ENCODE measurements around the gene GJA4. TPM values are rescaled to one million over a fixed set of nuclear protein-coding genes. Genes with fewer than 3 reads are reported as not detected.
"Not testable (repeated sequence)": the region's sequence is repeated elsewhere in the genome, so short reads cannot be mapped to it uniquely, and the experiment has no call there.

The GJA4 gene
- total RNA-seq, 1 experiment from 2014 or later, result not detected

- H3K4me2 ChIP-seq (ENCODE audit: low read depth, low read length, poor library complexity, severe bottlenecking), result no peak overlapping the region
- no peak for DNase-seq
Observed at GRCh38 chr1:34761776-34762307, 31.0 kb upstream of the GJA4 start.

GRCh38 chr1:34762474-34763141 lies 30.2 kb upstream of the GJA4 start:
- Histone ChIP-seq H3K9me3 (ENCODE audit: low read length) (no peaks in the 10 kb centered on the region), H3K27ac (ENCODE audit: low read length) (no peak overlapping the region), H3K4me2 (ENCODE audit: low read depth, low read length, poor library complexity, severe bottlenecking) (no peak overlapping the region), H2AFZ (ENCODE audit: low read length) (no peak overlapping the region), H3K4me3 (ENCODE audit: low read length) (no peak overlapping the region), H3K27me3 (ENCODE audit: low read length) (no peaks in the 10 kb centered on the region), H4K20me1 (ENCODE audit: insufficient read depth, low read depth, low read length) (no peaks in the 10 kb centered on the region), H3K36me3 (ENCODE audit: insufficient read depth, low read length) (no peaks in the 10 kb centered on the region), H3K4me1 (ENCODE audit: low read length) (no peaks in the 10 kb centered on the region), H3K9me2 (replicated peaks; ENCODE audit: insufficient read depth, low read length) (no peaks in the 10 kb centered on the region), H3K79me2 (ENCODE audit: low read length) (no peaks in the 10 kb centered on the region), H3K9ac (ENCODE audit: low read length) (no peak overlapping the region)
- no peak for DNase-seq

More at GRCh38 chr1:34761776-34762307, 31.0 kb upstream of the GJA4 start:
- no peaks in the 10 kb centered on the region for H3K27me3 ChIP-seq (ENCODE audit: low read length)
- no peaks in the 10 kb centered on the region for H3K9me3 ChIP-seq (ENCODE audit: low read length)
- H3K27ac ChIP-seq (ENCODE audit: low read length), result no peak overlapping the region
- no peaks in the 10 kb centered on the region for H4K20me1 ChIP-seq (ENCODE audit: insufficient read depth, low read depth, low read length)
- no peaks in the 10 kb centered on the region for H3K4me1 ChIP-seq (ENCODE audit: low read length)
- H3K9me2 ChIP-seq (replicated peaks; ENCODE audit: insufficient read depth, low read length), result no peaks in the 10 kb centered on the region
- no peak overlapping the region for H3K9ac ChIP-seq (ENCODE audit: low read length)
- no peaks in the 10 kb centered on the region for H3K36me3 ChIP-seq (ENCODE audit: insufficient read depth, low read length)
- no peaks in the 10 kb centered on the region for H3K79me2 ChIP-seq (ENCODE audit: low read length)
- H3K4me3 ChIP-seq (ENCODE audit: low read length), result no peak overlapping the region
- H2AFZ ChIP-seq (ENCODE audit: low read length), result no peak overlapping the region

- H3K4me1 ChIP-seq (ENCODE audit: low read length), result no peaks in the 10 kb centered on the region
- DNase-seq, result no peak
- no peaks in the 10 kb centered on the region for H3K79me2 ChIP-seq (ENCODE audit: low read length)
- H3K27me3 ChIP-seq (ENCODE audit: low read length), result no peaks in the 10 kb centered on the region
- H3K4me3 ChIP-seq (ENCODE audit: low read length), result no peak overlapping the region
- no peaks in the 10 kb centered on the region for H4K20me1 ChIP-seq (ENCODE audit: insufficient read depth, low read depth, low read length)
- no peak overlapping the region for H3K27ac ChIP-seq (ENCODE audit: low read length)
- H3K36me3 ChIP-seq (ENCODE audit: insufficient read depth, low read length), result no peaks in the 10 kb centered on the region
- H3K9me3 ChIP-seq (ENCODE audit: low read length), result no peaks in the 10 kb centered on the region
- no peak overlapping the region for H3K9ac ChIP-seq (ENCODE audit: low read length)
- no peak overlapping the region for H3K4me2 ChIP-seq (ENCODE audit: low read depth, low read length, poor library complexity, severe bottlenecking)
- H2AFZ ChIP-seq (ENCODE audit: low read length), result no peak overlapping the region
- H3K9me2 ChIP-seq (replicated peaks; ENCODE audit: insufficient read depth, low read length), result no peaks in the 10 kb centered on the region
Observed at GRCh38 chr1:34763142-34763781, 29.5 kb upstream of the GJA4 start.

- Histone ChIP-seq H3K9ac (ENCODE audit: low read length) (no peak overlapping the region), H3K79me2 (ENCODE audit: low read length) (no peaks in the 10 kb centered on the region), H3K9me3 (ENCODE audit: low read length) (no peaks in the 10 kb centered on the region), H3K9me2 (replicated peaks; ENCODE audit: insufficient read depth, low read length) (no peaks in the 10 kb centered on the region), H3K4me1 (ENCODE audit: low read length) (no peaks in the 10 kb centered on the region), H3K27me3 (ENCODE audit: low read length) (no peaks in the 10 kb centered on the region), H4K20me1 (ENCODE audit: insufficient read depth, low read depth, low read length) (no peaks in the 10 kb centered on the region), H3K27ac (ENCODE audit: low read length) (no peak overlapping the region), H3K4me3 (ENCODE audit: low read length) (no peak overlapping the region), H3K4me2 (ENCODE audit: low read depth, low read length, poor library complexity, severe bottlenecking) (no peak overlapping the region), H3K36me3 (ENCODE audit: insufficient read depth, low read length) (no peaks in the 10 kb centered on the region), H2AFZ (ENCODE audit: low read length) (no peak overlapping the region)
- DNase-seq, result no peak
Observed at GRCh38 chr1:34768856-34769255, 23.9 kb upstream of the GJA4 start.

- Histone ChIP-seq H3K9me2 (replicated peaks; ENCODE audit: insufficient read depth, low read length) (no peaks in the 10 kb centered on the region), H3K9ac (ENCODE audit: low read length) (no peak overlapping the region), H3K79me2 (ENCODE audit: low read length) (no peaks in the 10 kb centered on the region), H3K27ac (ENCODE audit: low read length) (no peak overlapping the region), H3K9me3 (ENCODE audit: low read length) (no peaks in the 10 kb centered on the region), H3K27me3 (ENCODE audit: low read length) (no peaks in the 10 kb centered on the region), H3K4me1 (ENCODE audit: low read length) (no peaks in the 10 kb centered on the region), H2AFZ (ENCODE audit: low read length) (no peak overlapping the region), H3K4me3 (ENCODE audit: low read length) (no peak overlapping the region), H4K20me1 (ENCODE audit: insufficient read depth, low read depth, low read length) (no peaks in the 10 kb centered on the region), H3K4me2 (ENCODE audit: low read depth, low read length, poor library complexity, severe bottlenecking) (no peak overlapping the region), H3K36me3 (ENCODE audit: insufficient read depth, low read length) (no peaks in the 10 kb centered on the region)
- DNase-seq, result no peak
Observed at GRCh38 chr1:34770891-34771504, 21.8 kb upstream of the GJA4 start.

GRCh38 chr1:34771573-34772371 lies 21.0 kb upstream of the GJA4 start:
- H3K27ac ChIP-seq (ENCODE audit: low read length), result no peak overlapping the region
- H3K4me3 ChIP-seq (ENCODE audit: low read length), result no peak overlapping the region
- H3K36me3 ChIP-seq (ENCODE audit: insufficient read depth, low read length), result no peaks in the 10 kb centered on the region
- H3K4me1 ChIP-seq (ENCODE audit: low read length), result no peaks in the 10 kb centered on the region
- H3K27me3 ChIP-seq (ENCODE audit: low read length), result no peaks in the 10 kb centered on the region
- no peak overlapping the region for H2AFZ ChIP-seq (ENCODE audit: low read length)
- H3K9me2 ChIP-seq (replicated peaks; ENCODE audit: insufficient read depth, low read length), result no peaks in the 10 kb centered on the region
- H3K9ac ChIP-seq (ENCODE audit: low read length), result no peak overlapping the region
- H4K20me1 ChIP-seq (ENCODE audit: insufficient read depth, low read depth, low read length), result no peaks in the 10 kb centered on the region
- no peaks in the 10 kb centered on the region for H3K9me3 ChIP-seq (ENCODE audit: low read length)
- H3K4me2 ChIP-seq (ENCODE audit: low read depth, low read length, poor library complexity, severe bottlenecking), result no peak overlapping the region
- DNase-seq, result no peak
- H3K79me2 ChIP-seq (ENCODE audit: low read length), result no peaks in the 10 kb centered on the region

GRCh38 chr1:34773114-34773513 lies 19.7 kb upstream of the GJA4 start:
- not testable (repeated sequence) for H2AFZ ChIP-seq (ENCODE audit: low read length); H3K27me3 ChIP-seq (ENCODE audit: low read length); H3K9me3 ChIP-seq (ENCODE audit: low read length); DNase-seq; H3K27ac ChIP-seq (ENCODE audit: low read length); H3K4me3 ChIP-seq (ENCODE audit: low read length); H3K4me1 ChIP-seq (ENCODE audit: low read length); H3K9me2 ChIP-seq (replicated peaks; ENCODE audit: insufficient read depth, low read length); H3K36me3 ChIP-seq (ENCODE audit: insufficient read depth, low read length); H3K79me2 ChIP-seq (ENCODE audit: low read length); H4K20me1 ChIP-seq (ENCODE audit: insufficient read depth, low read depth, low read length); H3K4me2 ChIP-seq (ENCODE audit: low read depth, low read length, poor library complexity, severe bottlenecking); H3K9ac ChIP-seq (ENCODE audit: low read length)

- no peaks in the 10 kb centered on the region for H3K36me3 ChIP-seq (ENCODE audit: insufficient read depth, low read length)
- H3K9me2 ChIP-seq (replicated peaks; ENCODE audit: insufficient read depth, low read length), result no peaks in the 10 kb centered on the region
- H2AFZ ChIP-seq (ENCODE audit: low read length), result no peak overlapping the region
- H3K4me1 ChIP-seq (ENCODE audit: low read length), result no peaks in the 10 kb centered on the region
- no peak overlapping the region for H3K27ac ChIP-seq (ENCODE audit: low read length)
- H3K4me3 ChIP-seq (ENCODE audit: low read length), result no peak overlapping the region
- no peak overlapping the region for H3K9ac ChIP-seq (ENCODE audit: low read length)
- no peaks in the 10 kb centered on the region for H3K9me3 ChIP-seq (ENCODE audit: low read length)
- no peak for DNase-seq
- no peaks in the 10 kb centered on the region for H4K20me1 ChIP-seq (ENCODE audit: insufficient read depth, low read depth, low read length)
- H3K27me3 ChIP-seq (ENCODE audit: low read length), result no peaks in the 10 kb centered on the region
- no peaks in the 10 kb centered on the region for H3K79me2 ChIP-seq (ENCODE audit: low read length)
- no peak overlapping the region for H3K4me2 ChIP-seq (ENCODE audit: low read depth, low read length, poor library complexity, severe bottlenecking)
Observed at GRCh38 chr1:34774957-34775356, 17.8 kb upstream of the GJA4 start.
